ENCODE results near the gene CCDC141.

GRCh38 chr2:178811045-178811444 lies 238.9 kb downstream of the CCDC141 start:
- no peak for TF ChIP-seq CTCF (IDR thresholded peaks at IDR 0.05)
- TF ChIP-seq POLR2A (IDR thresholded peaks at IDR 0.05): no peak
